Measurements from ENCODE around the gene LGI1. TPM values are rescaled to one million over a fixed set of nuclear protein-coding genes. Genes with fewer than 3 reads are reported as not detected.
A peak's percentile ranks its signal among the peaks of the same experiment; 100 is the strongest.
"Not testable (repeated sequence)": the region's sequence is repeated elsewhere in the genome, so short reads cannot be mapped to it uniquely, and the experiment has no call there.

The LGI1 gene
- polyA plus RNA-seq, 4 donors: 0.24 to 2.3 TPM; not detected in 2

- Histone ChIP-seq H3K9me3 (ENCODE audit: control insufficient read depth in 2 of 2, insufficient read depth in 1 of 2, low read depth in 1 of 2, low read length in 1 of 2) (peaks cover 0 to 7% of the 10 kb centered on the region in 2 donors), H3K27ac (ENCODE audit: low read depth in 1 of 3, low read length in 2 of 3) (no peak overlapping the region), H3K4me1 (ENCODE audit: control insufficient read depth in 3 of 3, insufficient read depth in 2 of 3, low read depth in 1 of 3, low read length in 2 of 3) (peaks cover 0 to 52% (median 8%) of the 10 kb centered on the region in 3 donors), H3K36me3 (ENCODE audit: control insufficient read depth in 3 of 3, insufficient read depth in 2 of 3, low read depth in 1 of 3, low read length in 3 of 3) (no peaks in the 10 kb centered on the region), H3K4me3 (ENCODE audit: low read depth in 1 of 3, low read length in 3 of 3) (no peak overlapping the region), H3K27me3 (ENCODE audit: control insufficient read depth in 3 of 3, insufficient read depth in 3 of 3, low read length in 3 of 3) (peaks cover 0 to 2% (median 0%) of the 10 kb centered on the region in 3 donors)
- peak; percentile 76 to 83 for DNase-seq
- 16 to 19% (median 17%) methylated on average over 8 of the region's 8 CpGs for WGBS, 3 donors
- no peak for FAIRE-seq
Measured at GRCh38 chr10:93816123-93816747, 58.5 kb downstream of the LGI1 start.

- Histone ChIP-seq H3K9me3 (ENCODE audit: control insufficient read depth in 2 of 2, insufficient read depth in 1 of 2, low read depth in 1 of 2, low read length in 1 of 2) (peaks cover 0 to 7% of the 10 kb centered on the region in 2 donors), H3K27ac (ENCODE audit: low read depth in 1 of 3, low read length in 2 of 3) (no peak overlapping the region), H3K36me3 (ENCODE audit: control insufficient read depth in 3 of 3, insufficient read depth in 2 of 3, low read depth in 1 of 3, low read length in 3 of 3) (no peaks in the 10 kb centered on the region), H3K4me1 (ENCODE audit: control insufficient read depth in 3 of 3, insufficient read depth in 2 of 3, low read depth in 1 of 3, low read length in 2 of 3) (peaks cover 0 to 45% (median 8%) of the 10 kb centered on the region in 3 donors), H3K27me3 (ENCODE audit: control insufficient read depth in 3 of 3, insufficient read depth in 3 of 3, low read length in 3 of 3) (peaks cover 0 to 2% (median 0%) of the 10 kb centered on the region in 3 donors), H3K4me3 (ENCODE audit: low read depth in 1 of 3, low read length in 3 of 3) (no peak overlapping the region)
- FAIRE-seq (no peak), DNase-seq (peak in 1 of 2 donors; percentile 31)
- WGBS, 3 donors: 45 to 80% (median 57%) methylated on average over 5 of the region's 5 CpGs
Measured at GRCh38 chr10:93818086-93818485, 60.4 kb downstream of the LGI1 start.

- Histone ChIP-seq H3K36me3 (ENCODE audit: control insufficient read depth in 3 of 3, insufficient read depth in 2 of 3, low read depth in 1 of 3, low read length in 3 of 3) (no peaks in the 10 kb centered on the region), H3K27ac (ENCODE audit: low read depth in 1 of 3, low read length in 2 of 3) (no peak overlapping the region), H3K4me1 (ENCODE audit: control insufficient read depth in 3 of 3, insufficient read depth in 2 of 3, low read depth in 1 of 3, low read length in 2 of 3) (peaks cover 0 to 34% (median 3%) of the 10 kb centered on the region in 3 donors), H3K9me3 (ENCODE audit: control insufficient read depth in 2 of 2, insufficient read depth in 1 of 2, low read depth in 1 of 2, low read length in 1 of 2) (peaks cover 0 to 7% of the 10 kb centered on the region in 2 donors), H3K4me3 (ENCODE audit: low read depth in 1 of 3, low read length in 3 of 3) (no peak overlapping the region), H3K27me3 (ENCODE audit: control insufficient read depth in 3 of 3, insufficient read depth in 3 of 3, low read length in 3 of 3) (peaks cover 0 to 2% (median 0%) of the 10 kb centered on the region in 3 donors)
- WGBS, 3 donors: 80 to 94% (median 87%) methylated on average over 4 of the region's 4 CpGs
- DNase-seq (no peak), FAIRE-seq (no peak)
Measured at GRCh38 chr10:93819520-93819919, 61.8 kb downstream of the LGI1 start.

GRCh38 chr10:93820434-93820833, 62.7 kb downstream of the LGI1 start:
- peak; percentile 51 to 85 for DNase-seq
- Histone ChIP-seq H3K27me3 (ENCODE audit: control insufficient read depth in 3 of 3, insufficient read depth in 3 of 3, low read length in 3 of 3) (peaks cover 0 to 2% (median 0%) of the 10 kb centered on the region in 3 donors), H3K4me1 (ENCODE audit: control insufficient read depth in 3 of 3, insufficient read depth in 2 of 3, low read depth in 1 of 3, low read length in 2 of 3) (peaks cover 0 to 27% (median 3%) of the 10 kb centered on the region in 3 donors), H3K9me3 (ENCODE audit: control insufficient read depth in 2 of 2, insufficient read depth in 1 of 2, low read depth in 1 of 2, low read length in 1 of 2) (peaks cover 0 to 7% of the 10 kb centered on the region in 2 donors), H3K36me3 (ENCODE audit: control insufficient read depth in 3 of 3, insufficient read depth in 2 of 3, low read depth in 1 of 3, low read length in 3 of 3) (no peaks in the 10 kb centered on the region), H3K4me3 (ENCODE audit: low read depth in 1 of 3, low read length in 3 of 3) (no peak overlapping the region), H3K27ac (ENCODE audit: low read depth in 1 of 3, low read length in 2 of 3) (peak overlapping the region in 1 of 3 donors; percentile 62)
- 25 to 46% (median 34%) methylated on average over 3 of the region's 3 CpGs for WGBS, 3 donors
- no peak for FAIRE-seq

GRCh38 chr10:93821051-93821772, 63.5 kb downstream of the LGI1 start:
- Histone ChIP-seq H3K4me3 (ENCODE audit: low read depth in 1 of 3, low read length in 3 of 3) (no peak overlapping the region), H3K9me3 (ENCODE audit: control insufficient read depth in 2 of 2, insufficient read depth in 1 of 2, low read depth in 1 of 2, low read length in 1 of 2) (peaks cover 0 to 7% of the 10 kb centered on the region in 2 donors), H3K4me1 (ENCODE audit: control insufficient read depth in 3 of 3, insufficient read depth in 2 of 3, low read depth in 1 of 3, low read length in 2 of 3) (peaks cover 0 to 19% (median 3%) of the 10 kb centered on the region in 3 donors), H3K27me3 (ENCODE audit: control insufficient read depth in 3 of 3, insufficient read depth in 3 of 3, low read length in 3 of 3) (peaks cover 0 to 2% (median 0%) of the 10 kb centered on the region in 3 donors), H3K27ac (ENCODE audit: low read depth in 1 of 3, low read length in 2 of 3) (peak overlapping the region in 1 of 3 donors; percentile 62), H3K36me3 (ENCODE audit: control insufficient read depth in 3 of 3, insufficient read depth in 2 of 3, low read depth in 1 of 3, low read length in 3 of 3) (no peaks in the 10 kb centered on the region)
- FAIRE-seq (peak; percentile 65), DNase-seq (peak; percentile 62 to 74)
- WGBS, 3 donors: 34 to 66% (median 56%) methylated on average over 4 of the region's 4 CpGs

GRCh38 chr10:93826355-93826754, 68.6 kb downstream of the LGI1 start:
- no peaks in the 10 kb centered on the region for H3K27me3 ChIP-seq (ENCODE audit: control insufficient read depth in 3 of 3, insufficient read depth in 3 of 3, low read length in 3 of 3)
- no peak overlapping the region for H3K27ac ChIP-seq (ENCODE audit: low read depth in 1 of 3, low read length in 2 of 3)
- DNase-seq (no peak), FAIRE-seq (no peak)
- no peak overlapping the region for H3K4me3 ChIP-seq (ENCODE audit: low read depth in 1 of 3, low read length in 3 of 3)
- peaks cover 0 to 3% of the 10 kb centered on the region in 2 donors for H3K9me3 ChIP-seq (ENCODE audit: control insufficient read depth in 2 of 2, insufficient read depth in 1 of 2, low read depth in 1 of 2, low read length in 1 of 2)
- 41 to 76% (median 67%) methylated on average over 7 of the region's 7 CpGs for WGBS, 3 donors
- no peaks in the 10 kb centered on the region for H3K36me3 ChIP-seq (ENCODE audit: control insufficient read depth in 3 of 3, insufficient read depth in 2 of 3, low read depth in 1 of 3, low read length in 3 of 3)
- H3K4me1 ChIP-seq (ENCODE audit: control insufficient read depth in 3 of 3, insufficient read depth in 2 of 3, low read depth in 1 of 3, low read length in 2 of 3): no peaks in the 10 kb centered on the region

GRCh38 chr10:93827056-93827804, 69.5 kb downstream of the LGI1 start:
- no peaks in the 10 kb centered on the region for H3K27me3 ChIP-seq (ENCODE audit: control insufficient read depth in 3 of 3, insufficient read depth in 3 of 3, low read length in 3 of 3)
- no peak for DNase-seq
- FAIRE-seq: no peak
- no peaks in the 10 kb centered on the region for H3K36me3 ChIP-seq (ENCODE audit: control insufficient read depth in 3 of 3, insufficient read depth in 2 of 3, low read depth in 1 of 3, low read length in 3 of 3)
- WGBS, 3 donors: 85 to 87% (median 85%) methylated on average over 11 of the region's 11 CpGs
- no peak overlapping the region for H3K27ac ChIP-seq (ENCODE audit: low read depth in 1 of 3, low read length in 2 of 3)
- H3K4me3 ChIP-seq (ENCODE audit: low read depth in 1 of 3, low read length in 3 of 3): no peak overlapping the region
- peaks cover 0 to 3% of the 10 kb centered on the region in 2 donors for H3K9me3 ChIP-seq (ENCODE audit: control insufficient read depth in 2 of 2, insufficient read depth in 1 of 2, low read depth in 1 of 2, low read length in 1 of 2)
- no peaks in the 10 kb centered on the region for H3K4me1 ChIP-seq (ENCODE audit: control insufficient read depth in 3 of 3, insufficient read depth in 2 of 3, low read depth in 1 of 3, low read length in 2 of 3)

- H3K27me3 ChIP-seq (ENCODE audit: control insufficient read depth in 3 of 3, insufficient read depth in 3 of 3, low read length in 3 of 3); H3K36me3 ChIP-seq (ENCODE audit: control insufficient read depth in 3 of 3, insufficient read depth in 2 of 3, low read depth in 1 of 3, low read length in 3 of 3); H3K27ac ChIP-seq (ENCODE audit: low read depth in 1 of 3, low read length in 2 of 3); FAIRE-seq; H3K4me1 ChIP-seq (ENCODE audit: control insufficient read depth in 3 of 3, insufficient read depth in 2 of 3, low read depth in 1 of 3, low read length in 2 of 3); DNase-seq; H3K4me3 ChIP-seq (ENCODE audit: low read depth in 1 of 3, low read length in 3 of 3): not testable (repeated sequence)
- WGBS, 3 donors: 94 to 100% (median 96%) methylated on average over 1 of the region's 1 CpG
- H3K9me3 ChIP-seq (ENCODE audit: control insufficient read depth in 2 of 2, insufficient read depth in 1 of 2, low read depth in 1 of 2, low read length in 1 of 2): peaks cover 0 to 16% of the 10 kb centered on the region in 2 donors
Measured at GRCh38 chr10:93831065-93831464, 73.3 kb downstream of the LGI1 start.
